Superior temporal gyrus (tissue), 1 donor: Measurements from ENCODE around the gene GMDS.
"Not testable (repeated sequence)": the region's sequence is repeated elsewhere in the genome, so short reads cannot be mapped to it uniquely, and the experiment has no call there.

Source experiments
- DNase-seq: peaks from one replicate; pipeline ENCODE4 v3.0.0-alpha.2; 2016; ENCODE audit errors: extremely low spot score

GMDS gene

GRCh38 chr6:1858859-1859258, 386.5 kb downstream of the GMDS start:
- no peak for DNase-seq

GRCh38 chr6:1858196-1858595, 387.2 kb downstream of the GMDS start:
- no peak for DNase-seq

GRCh38 chr6:1856381-1856780, 389.0 kb downstream of the GMDS start:
- DNase-seq, result peak; percentile 35

GRCh38 chr6:1855890-1856289, 389.5 kb downstream of the GMDS start:
- no peak for DNase-seq

- no peak for DNase-seq
Measured at GRCh38 chr6:1854296-1854695, 391.1 kb downstream of the GMDS start.

GRCh38 chr6:1853761-1854160, 391.6 kb downstream of the GMDS start:
- DNase-seq, result no peak

- no peak for DNase-seq
Measured at GRCh38 chr6:1851681-1852456, 393.5 kb downstream of the GMDS start.

- DNase-seq, result no peak
Measured at GRCh38 chr6:1850840-1851157, 394.6 kb downstream of the GMDS start.

GRCh38 chr6:1850121-1850839, 395.1 kb downstream of the GMDS start:
- DNase-seq, result no peak

- DNase-seq, result no peak
Measured at GRCh38 chr6:1849691-1850090, 395.7 kb downstream of the GMDS start.

GRCh38 chr6:1848752-1849151, 396.7 kb downstream of the GMDS start:
- DNase-seq, result no peak

GRCh38 chr6:1846611-1847010, 398.8 kb downstream of the GMDS start:
- DNase-seq, result no peak

- DNase-seq, result not testable (repeated sequence)
Measured at GRCh38 chr6:1845543-1845942, 399.9 kb downstream of the GMDS start.

- no peak for DNase-seq
Measured at GRCh38 chr6:1842334-1842733, 403.1 kb downstream of the GMDS start.

- no peak for DNase-seq
Measured at GRCh38 chr6:1841136-1841535, 404.3 kb downstream of the GMDS start.

GRCh38 chr6:1840491-1841121, 404.8 kb downstream of the GMDS start:
- DNase-seq, result no peak

- DNase-seq, result no peak
Measured at GRCh38 chr6:1839361-1839760, 406.0 kb downstream of the GMDS start.

GRCh38 chr6:1838604-1839213, 406.7 kb downstream of the GMDS start:
- DNase-seq, result no peak

GRCh38 chr6:1837826-1838225, 407.6 kb downstream of the GMDS start:
- no peak for DNase-seq

- no peak for DNase-seq
Measured at GRCh38 chr6:1836690-1837089, 408.7 kb downstream of the GMDS start.

GRCh38 chr6:1834646-1835516, 410.5 kb downstream of the GMDS start:
- DNase-seq, result no peak

GRCh38 chr6:1834207-1834606, 411.2 kb downstream of the GMDS start:
- no peak for DNase-seq
